CD4-positive, alpha-beta T cell treated with Interleukin-6 for 4 hours (primary cell): ENCODE data around the gene ICAM1.

Experiments
- DNase-seq: peaks from one replicate; pipeline ENCODE4 v3.0.0-alpha.2; 2020; ENCODE audit warnings: mixed read lengths

Gene ICAM1

DNA sequence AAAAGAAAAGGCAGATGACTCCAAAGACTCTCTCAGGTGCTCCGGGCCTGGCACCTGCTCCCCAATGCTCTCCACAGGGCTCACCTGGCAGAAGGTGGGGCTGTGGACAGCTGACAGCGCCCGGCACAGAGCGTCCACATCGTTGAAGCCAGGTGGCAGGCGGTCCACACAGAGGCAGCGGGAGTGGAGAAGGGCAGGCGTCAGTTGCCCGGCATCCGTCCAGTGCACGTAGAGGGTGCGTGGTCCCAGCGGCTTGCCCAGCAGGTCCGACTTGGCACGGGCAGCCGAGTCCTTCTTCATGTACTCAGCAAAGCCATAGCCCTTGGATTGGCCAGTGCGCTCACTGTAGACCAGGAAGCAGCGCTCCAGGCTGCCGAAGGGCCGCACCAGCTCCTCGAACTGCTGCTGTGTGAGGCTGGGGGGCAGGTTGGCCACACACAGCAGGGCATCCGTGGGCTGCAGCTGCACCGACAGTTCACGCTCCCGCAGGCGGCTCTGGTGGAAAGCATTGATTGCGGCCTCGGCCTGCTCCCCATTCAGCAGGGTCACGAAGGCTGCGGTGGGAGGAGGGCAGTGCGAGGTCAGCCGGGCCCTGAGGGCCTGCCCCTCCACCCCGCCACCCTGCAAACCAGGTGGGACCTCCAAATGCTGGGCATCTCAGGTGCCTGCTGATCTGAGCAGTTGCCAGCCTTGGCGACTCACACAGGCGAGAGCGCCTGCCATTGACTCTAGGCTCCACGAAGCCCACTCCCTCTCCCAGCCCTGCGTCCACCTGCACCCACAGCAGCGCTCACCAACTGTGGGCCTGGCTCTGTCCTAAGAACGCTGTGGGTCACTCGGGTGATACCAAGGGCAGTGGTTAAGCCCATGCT lies 57.9 kb downstream of the ICAM1 start:
- no peak for DNase-seq

DNA sequence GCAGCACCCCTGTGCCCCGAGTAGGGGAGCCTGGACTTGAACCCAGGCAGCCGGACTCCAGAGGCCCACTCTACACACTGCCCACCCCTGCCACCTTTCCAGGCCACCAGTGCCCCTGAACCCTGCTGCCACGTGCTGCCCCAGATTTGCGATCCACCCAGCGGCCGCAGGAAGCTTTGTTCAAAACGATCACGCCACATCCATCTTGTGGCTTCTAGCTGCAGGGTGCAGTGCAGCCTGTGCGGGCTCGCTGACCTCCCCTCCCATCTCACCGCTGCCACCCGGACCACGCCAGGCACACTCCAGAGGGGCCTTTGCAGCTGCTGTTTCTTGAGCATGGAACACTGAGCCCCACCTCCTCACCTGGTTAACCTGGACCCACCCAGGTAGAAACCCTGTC lies 58.6 kb downstream of the ICAM1 start:
- no peak for DNase-seq

DNA sequence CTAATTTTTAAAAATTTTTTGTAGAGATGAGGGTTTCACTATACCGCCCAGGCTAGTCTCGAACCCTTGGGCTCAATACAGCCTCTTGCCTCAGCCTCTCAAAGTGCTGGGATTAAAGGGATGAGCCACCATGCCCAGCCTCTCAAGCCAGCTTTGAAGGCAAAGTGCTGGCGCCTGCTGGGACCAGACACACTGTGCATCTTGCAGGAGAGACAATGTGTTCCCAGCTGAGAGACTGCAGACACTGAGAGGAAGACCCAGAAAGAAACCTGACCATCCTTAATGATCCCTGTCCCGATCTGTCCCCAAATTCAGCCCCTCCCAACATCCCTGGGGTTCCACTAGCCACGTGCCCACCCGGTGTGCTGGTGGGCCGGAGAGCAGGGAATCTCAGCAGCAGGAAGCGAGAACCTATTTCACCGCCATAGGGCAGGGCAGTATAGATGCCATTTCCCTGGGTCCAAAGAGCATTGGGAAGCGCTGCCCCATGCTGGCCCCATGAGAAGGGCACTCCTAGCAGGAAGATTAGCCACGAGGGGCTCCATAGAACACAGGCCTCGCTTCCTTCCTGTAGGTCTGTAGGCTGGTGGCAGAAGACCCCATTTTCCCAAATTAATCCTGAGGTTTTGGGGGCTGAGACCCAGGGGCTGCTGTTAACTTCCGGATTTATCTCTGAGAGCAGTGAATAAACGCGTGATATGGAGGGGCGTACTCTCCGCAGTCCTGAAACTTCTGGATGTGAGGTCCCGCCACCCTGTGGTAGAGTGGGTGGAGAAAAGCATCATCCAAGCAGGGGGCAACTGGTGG lies 61.4 kb downstream of the ICAM1 start:
- DNase-seq: no peak

DNA sequence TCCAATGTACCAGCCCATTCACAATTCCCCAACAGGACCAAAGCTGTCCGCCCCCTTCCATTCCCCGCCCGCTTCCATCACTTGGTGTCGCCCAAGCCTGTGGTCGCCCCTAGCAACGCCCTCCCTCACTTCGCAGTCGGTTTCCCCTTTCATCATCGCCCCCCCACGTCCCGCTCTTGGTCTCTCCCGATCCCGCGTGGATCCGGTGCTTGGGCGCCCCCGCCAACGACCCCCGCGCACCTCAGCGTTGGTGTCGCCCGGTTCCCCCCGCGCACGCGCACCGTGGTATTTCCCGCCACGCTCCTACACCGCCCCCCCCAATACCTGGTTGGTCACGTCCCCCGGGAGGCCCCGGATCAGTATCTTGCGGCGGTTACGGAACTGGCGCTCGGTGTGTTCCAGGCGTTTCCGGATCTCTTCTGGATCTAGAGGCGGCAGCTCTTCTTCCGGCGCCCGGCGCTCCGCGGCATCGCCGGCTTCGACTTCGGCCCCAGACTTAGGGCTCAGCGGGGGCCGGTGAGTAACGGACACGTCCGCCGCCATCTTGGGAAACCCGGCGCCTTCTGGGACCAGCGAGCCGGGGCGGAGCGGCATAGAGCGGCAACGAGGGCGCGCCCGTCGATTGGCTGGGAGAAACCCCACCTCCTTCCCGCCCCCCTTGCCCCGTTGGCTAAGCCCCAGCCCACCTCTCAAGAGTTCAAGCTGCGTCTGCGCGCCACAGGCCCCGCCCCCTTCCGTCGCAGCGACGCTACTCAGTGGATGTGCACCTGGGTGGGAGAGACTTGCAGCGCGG lies 62.2 kb downstream of the ICAM1 start, which contains the start of gene RAVER1:
RAVER1 (minus strand) TSS at position 565 of the 793 bp plus-strand sequence; CDS start at position 543, 22 bp downstream.
- DNase-seq: peak; percentile 99

DNA sequence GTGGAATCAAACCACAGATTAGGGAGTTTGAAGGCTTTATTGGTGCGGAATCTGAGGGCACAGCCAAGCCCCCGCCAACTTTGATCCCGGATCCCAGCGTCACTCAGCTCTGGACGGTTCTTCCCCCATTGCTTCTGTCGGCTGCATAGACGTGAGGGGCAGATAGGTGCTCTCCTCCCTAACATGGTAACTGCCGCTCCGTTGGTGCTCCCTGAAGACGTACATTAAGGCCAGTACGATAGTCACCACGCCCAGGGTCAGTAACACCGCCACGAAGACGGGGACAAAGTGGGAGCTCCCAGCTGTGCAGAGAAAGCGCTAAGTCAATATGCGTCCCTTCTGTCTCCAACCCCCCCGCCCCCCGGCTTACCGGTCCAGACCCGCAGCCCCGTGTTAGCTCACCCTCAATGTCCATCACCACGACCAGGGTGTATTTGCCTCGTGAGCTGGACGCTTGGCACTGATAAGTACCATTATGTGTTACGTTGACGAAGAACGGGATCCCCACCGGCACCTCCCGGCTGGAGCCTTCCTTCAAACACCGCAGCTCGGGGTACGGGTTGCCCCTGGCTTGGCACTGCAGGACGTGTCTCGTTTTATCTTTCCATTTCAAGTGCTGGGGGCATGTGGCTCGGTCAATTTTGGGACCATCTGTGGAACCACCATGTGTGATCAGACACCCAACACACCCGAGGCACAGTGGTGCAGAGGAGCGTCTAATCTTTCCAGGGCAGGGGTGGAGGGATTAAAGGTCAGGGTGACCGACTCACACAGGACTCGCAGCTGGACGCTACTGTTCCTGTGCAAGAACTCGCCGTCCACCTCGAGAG lies 63.1 kb downstream of the ICAM1 start:
- peak; percentile 12 for DNase-seq

DNA sequence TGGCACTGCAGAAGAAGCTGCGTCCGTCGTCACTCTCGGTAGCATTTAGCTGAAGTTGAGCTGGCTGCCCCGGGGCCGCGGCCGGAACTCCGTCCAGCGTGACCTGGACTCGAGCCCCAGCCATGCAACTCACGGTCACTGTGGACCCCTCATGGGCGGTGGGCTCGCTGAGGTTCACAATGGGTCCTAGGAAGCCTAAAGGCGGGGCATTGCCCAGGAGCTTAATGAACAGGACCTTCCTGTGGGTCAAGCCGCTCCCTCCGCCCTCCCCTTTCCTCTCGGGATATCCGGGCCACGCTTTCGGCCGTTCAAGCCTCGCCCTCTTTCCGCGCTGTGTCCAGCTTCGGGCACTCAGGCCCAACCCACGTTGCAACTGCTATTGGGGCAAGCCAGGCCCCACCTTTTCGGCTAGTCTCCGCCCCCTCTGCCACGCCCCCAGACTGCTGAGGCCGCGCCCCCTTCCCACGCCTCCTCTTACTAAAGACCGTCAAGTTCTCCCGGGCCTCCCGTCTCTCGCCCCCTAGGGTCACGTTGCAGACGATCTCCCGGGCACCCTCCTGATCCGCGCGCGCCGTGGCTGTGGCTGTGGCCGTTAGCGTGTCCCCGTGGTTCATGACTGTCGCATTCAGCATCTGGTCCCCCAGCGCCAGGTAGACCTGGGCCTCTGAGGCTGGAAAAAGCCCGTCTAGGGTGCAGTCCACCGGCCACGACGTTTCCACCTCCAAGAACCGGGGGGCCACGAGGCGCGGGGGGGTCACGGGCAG lies 63.9 kb downstream of the ICAM1 start:
- DNase-seq: no peak

DNA sequence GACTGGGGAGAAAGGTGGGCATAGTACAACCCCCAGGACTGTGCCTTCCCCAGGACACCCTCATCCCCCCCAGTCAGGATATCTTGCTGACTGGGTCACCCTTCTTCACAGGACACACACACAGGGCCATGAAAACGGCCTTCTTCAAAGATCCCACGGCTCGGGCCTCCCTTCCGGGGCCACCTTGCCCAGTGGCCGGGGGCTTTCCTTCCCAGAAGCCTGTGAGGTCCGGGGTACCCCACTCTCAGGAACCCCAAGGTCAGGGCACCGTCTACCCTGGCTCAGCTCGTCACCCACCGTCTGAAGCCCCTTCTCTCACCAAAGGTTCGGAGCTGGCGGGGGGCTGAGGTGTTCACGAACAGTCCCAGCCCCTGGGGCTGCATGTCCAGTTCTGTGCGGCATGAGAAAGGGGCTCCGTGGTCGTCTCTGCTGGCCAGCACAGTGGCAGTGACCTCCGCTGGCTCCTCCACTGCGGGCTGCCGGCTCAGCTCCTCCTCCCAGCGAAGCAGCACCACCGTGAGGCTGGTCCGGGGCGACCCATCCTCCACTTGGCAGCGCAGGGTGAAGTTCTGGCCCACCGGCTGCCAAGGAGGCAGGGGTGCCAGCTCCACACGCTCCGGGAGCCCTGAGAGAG lies 64.5 kb downstream of the ICAM1 start:
- no peak for DNase-seq
